Liver (tissue), 9 donors: Measurements from ENCODE around the gene MRPL19. TPM values are rescaled to one million over a fixed set of nuclear protein-coding genes. Genes with fewer than 3 reads are reported as not detected.

Experiments used
- DNase-seq: peaks from one replicate; pipeline ENCODE4 v3.0.0-alpha.2; 2017; ENCODE audit warnings: low spot score
- H3K27ac ChIP-seq, 2 donors: one replicate each; pipeline ENCODE4 v1.7.0; 2013; ENCODE audit warnings: inconsistent platforms in 2 of 2, low read length in 2 of 2, control low read depth in 1 of 2, low read depth in 1 of 2, mild to moderate bottlenecking in 1 of 2
- H3K27me3 ChIP-seq, 4 donors: one replicate each; pipeline versions ENCODE4 v1.6.1 to v1.7.0; 2013; ENCODE audit warnings: low read length in 3 of 4, inconsistent platforms in 1 of 4, mild to moderate bottlenecking in 1 of 4, moderate library complexity in 1 of 4; ENCODE audit not compliant: control insufficient read depth in 4 of 4, insufficient read depth in 4 of 4
- H3K36me3 ChIP-seq, 4 donors: one replicate each; pipeline versions ENCODE4 v1.6.1 to v1.7.0; 2013; ENCODE audit warnings: low read length in 3 of 4, mild to moderate bottlenecking in 3 of 4, low read depth in 1 of 4, moderate library complexity in 1 of 4; ENCODE audit not compliant: control insufficient read depth in 4 of 4, insufficient read depth in 3 of 4
- H3K4me1 ChIP-seq, 4 donors: one replicate each; pipeline versions ENCODE4 v1.6.1 to v1.7.0; 2013; ENCODE audit warnings: low read length in 3 of 4, mild to moderate bottlenecking in 3 of 4, moderate library complexity in 1 of 4; ENCODE audit not compliant: control insufficient read depth in 4 of 4, insufficient read depth in 4 of 4
- H3K4me3 ChIP-seq, 3 donors: one replicate each; pipeline versions ENCODE4 v1.6.1 to v1.7.0; 2013; ENCODE audit warnings: low read length in 3 of 3, control low read depth in 1 of 3, low read depth in 1 of 3, mild to moderate bottlenecking in 1 of 3
- H3K9ac ChIP-seq, 2 donors: one replicate each; pipeline ENCODE4 v1.7.0; 2013; ENCODE audit warnings: low read length in 2 of 2, mild to moderate bottlenecking in 2 of 2, moderate library complexity in 2 of 2, control low read depth in 1 of 2, low read depth in 1 of 2
- H3K9me3 ChIP-seq, 4 donors: one replicate each; pipeline versions ENCODE4 v1.6.1 to v1.7.0; 2013; ENCODE audit warnings: low read length in 3 of 4; ENCODE audit not compliant: control insufficient read depth in 4 of 4
- EGR1 ChIP-seq, 2 donors: IDR thresholded peaks; 2 replicates each; pipeline ENCODE4 v1.6.1; 2016 to 2018; ENCODE audit warnings: antibody characterized with exemption in 2 of 2, low read depth in 2 of 2
- FOXA1 ChIP-seq: IDR thresholded peaks from 2 replicates; pipeline ENCODE4 v1.6.1; 2016; ENCODE audit warnings: antibody characterized with exemption
- FOXA2 ChIP-seq: IDR thresholded peaks from 2 replicates; pipeline ENCODE4 v1.6.1; 2016; ENCODE audit warnings: antibody characterized with exemption
- HNF4A ChIP-seq, 2 donors: conservative IDR thresholded peaks; 2 replicates each; pipeline ENCODE4 v1.6.1; 2016; ENCODE audit warnings: antibody characterized with exemption in 2 of 2, mild to moderate bottlenecking in 2 of 2
- HNF4G ChIP-seq: IDR thresholded peaks from 2 replicates; pipeline ENCODE4 v1.6.1; 2016; ENCODE audit warnings: antibody characterized with exemption
- JUND ChIP-seq, 2 donors: IDR thresholded peaks; 2 replicates each; pipeline ENCODE4 v1.6.1; 2016; ENCODE audit warnings: antibody characterized with exemption in 2 of 2
- NR2F2 ChIP-seq: IDR thresholded peaks from 2 replicates; pipeline ENCODE4 v1.6.1; 2016; ENCODE audit warnings: antibody characterized with exemption
- RAD21 ChIP-seq, 2 donors: IDR thresholded peaks; 2 replicates each; pipeline ENCODE4 v1.6.1; 2016; ENCODE audit warnings: antibody characterized with exemption in 2 of 2, mild to moderate bottlenecking in 2 of 2
- RXRA ChIP-seq, 2 donors: IDR thresholded peaks; 2 replicates each; pipeline ENCODE4 v1.6.1; 2017 to 2018; ENCODE audit warnings: antibody characterized with exemption in 2 of 2, mild to moderate bottlenecking in 1 of 2
- SP1 ChIP-seq: IDR thresholded peaks from 2 replicates; pipeline ENCODE4 v1.6.1; 2018; ENCODE audit warnings: antibody characterized with exemption, mild to moderate bottlenecking
- TAF1 ChIP-seq: conservative IDR thresholded peaks from 2 replicates; pipeline ENCODE4 v1.6.1; 2016; ENCODE audit warnings: antibody characterized with exemption, mild to moderate bottlenecking
- YY1 ChIP-seq: IDR thresholded peaks from 2 replicates; pipeline ENCODE4 v1.6.1; 2016; ENCODE audit warnings: antibody characterized with exemption, mild to moderate bottlenecking
- WGBS: extraction: QIAGEN DNeasy Blood & Tissue Kit; methylation state at CpG from one replicate; pipeline ENCODE4 v1.1.7; 2013; 5-methylcytosine and 5-hydroxymethylcytosine counted together
- polyA plus RNA-seq, 2 donors: library from polyadenylated mRNA; stranded (reverse) in 1 of 2; unstranded in 1 of 2; fragments of 200-250 nt in 1 of 2; fragments of >200 nt in 1 of 2; fragmentation: Nextera tagmentation in 1 of 2; extraction: Ambion mirVana in 1 of 2; gene quantifications; one replicate each; pipeline versions ENCODE4 v1.2.1 to v1.2.3, GENCODE V29; 2013 to 2015
- total RNA-seq, 2 donors: library from RNA; depleted of rRNA; stranded (reverse); fragments of >200 nt; gene quantifications; one replicate each; pipeline ENCODE4 v1.2.3, GENCODE V29; 2014
- TF ChIP-seq, protein P1 (sequence below): IDR thresholded peaks from 2 replicates; pipeline ENCODE4 v1.6.1; 2016; ENCODE audit warnings: antibody characterized with exemption
- TF ChIP-seq, protein P2 (sequence below): IDR thresholded peaks from 2 replicates; pipeline ENCODE4 v1.6.1; 2016; ENCODE audit warnings: antibody characterized with exemption
- TF ChIP-seq, protein P3 (sequence below): fragments of 150-350 bp; IDR thresholded peaks from 2 replicates; pipeline ENCODE4 v1.5.1; 2017; ENCODE audit warnings: improper control_type of control experiment, low read depth, low read length; ENCODE audit not compliant: missing input control
- donor health status: healthy.
- donor health status: healthy.
- donor health status: healthy.
- donor health status: healthy.
- donor health status: healthy.

The MRPL19 gene
- total and polyA plus RNA-seq, 4 donors, result 34.8 to 58.5 (median 42.6) TPM

DNA sequence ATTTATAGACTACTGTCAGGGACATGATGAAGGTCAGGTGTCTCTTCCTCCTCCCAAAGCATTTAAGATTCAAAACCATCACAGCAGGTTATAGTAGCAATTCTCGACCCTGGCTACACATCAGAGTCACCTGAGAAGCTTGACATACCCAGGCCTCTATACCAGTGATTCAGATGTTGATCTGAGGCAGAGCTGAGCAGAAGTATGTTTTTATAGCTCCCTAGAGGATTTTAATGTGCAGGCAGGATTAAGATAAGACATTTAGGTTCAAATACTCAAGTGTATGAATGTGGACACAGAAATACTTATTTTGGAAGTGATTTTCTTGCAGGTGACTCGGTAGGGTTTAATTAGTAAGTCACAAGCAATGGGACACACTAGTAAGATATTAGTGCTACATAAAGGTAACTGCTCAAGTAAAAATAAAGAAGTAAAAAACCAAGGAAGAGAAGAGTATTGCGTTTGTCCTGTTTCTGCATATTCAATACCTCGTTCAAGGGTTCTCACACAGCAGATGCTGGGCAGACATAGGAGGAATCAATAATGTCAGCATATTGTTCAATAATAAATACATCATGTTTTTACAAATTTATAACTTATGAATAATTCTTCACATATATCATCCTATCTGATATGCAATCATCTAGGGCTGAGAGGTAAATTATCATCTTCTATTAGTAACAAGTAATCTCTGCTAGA is 57.2 kb downstream of the MRPL19 start (continued):
- TF ChIP-seq RAD21 (IDR thresholded peaks at IDR 0.05), result no peak
- TF ChIP-seq JUND (IDR thresholded peaks at IDR 0.05), result no peak
- no peak for TF ChIP-seq YY1
- TF ChIP-seq RXRA (IDR thresholded peaks at IDR 0.05), result no peak
- no peak for TF ChIP-seq FOXA1
- no peak for TF ChIP-seq EGR1 (IDR thresholded peaks at IDR 0.05; ENCODE audit: low read depth in 2 of 2)
- TF ChIP-seq FOXA2, result no peak
- TF ChIP-seq, protein P1, sequence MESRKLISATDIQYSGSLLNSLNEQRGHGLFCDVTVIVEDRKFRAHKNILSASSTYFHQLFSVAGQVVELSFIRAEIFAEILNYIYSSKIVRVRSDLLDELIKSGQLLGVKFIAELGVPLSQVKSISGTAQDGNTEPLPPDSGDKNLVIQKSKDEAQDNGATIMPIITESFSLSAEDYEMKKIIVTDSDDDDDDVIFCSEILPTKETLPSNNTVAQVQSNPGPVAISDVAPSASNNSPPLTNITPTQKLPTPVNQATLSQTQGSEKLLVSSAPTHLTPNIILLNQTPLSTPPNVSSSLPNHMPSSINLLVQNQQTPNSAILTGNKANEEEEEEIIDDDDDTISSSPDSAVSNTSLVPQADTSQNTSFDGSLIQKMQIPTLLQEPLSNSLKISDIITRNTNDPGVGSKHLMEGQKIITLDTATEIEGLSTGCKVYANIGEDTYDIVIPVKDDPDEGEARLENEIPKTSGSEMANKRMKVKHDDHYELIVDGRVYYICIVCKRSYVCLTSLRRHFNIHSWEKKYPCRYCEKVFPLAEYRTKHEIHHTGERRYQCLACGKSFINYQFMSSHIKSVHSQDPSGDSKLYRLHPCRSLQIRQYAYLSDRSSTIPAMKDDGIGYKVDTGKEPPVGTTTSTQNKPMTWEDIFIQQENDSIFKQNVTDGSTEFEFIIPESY, result no peak

DNA sequence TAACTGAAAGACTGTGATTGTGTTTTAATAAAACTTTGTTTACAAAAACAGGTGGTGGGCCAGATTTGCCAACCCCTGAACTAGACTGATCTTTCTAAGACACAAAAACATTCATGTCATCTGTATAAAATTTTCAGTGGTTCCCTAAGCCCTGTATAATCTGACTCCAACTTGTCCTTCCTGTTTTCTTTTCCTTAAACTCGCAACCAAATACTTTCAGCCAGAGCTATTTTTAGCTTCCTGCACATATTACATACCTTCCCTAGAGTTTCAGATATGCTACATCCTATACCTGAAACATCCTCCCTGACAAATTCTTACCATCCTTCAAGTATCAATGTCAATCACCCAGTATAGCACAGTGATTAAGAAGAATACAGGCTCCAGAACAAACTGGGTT is 59.3 kb downstream of the MRPL19 start:
- no peaks in the 10 kb centered on the region for H3K9me3 ChIP-seq
- TF ChIP-seq RXRA (IDR thresholded peaks at IDR 0.05) (no peak), FOXA1 (no peak), TAF1 (no peak), JUND (IDR thresholded peaks at IDR 0.05) (no peak), NR2F2 (no peak), HNF4G (no peak), HNF4A (conservative IDR thresholded peaks at IDR 0.05) (no peak), SP1 (no peak), RAD21 (IDR thresholded peaks at IDR 0.05) (no peak)
- TF ChIP-seq, protein P2, sequence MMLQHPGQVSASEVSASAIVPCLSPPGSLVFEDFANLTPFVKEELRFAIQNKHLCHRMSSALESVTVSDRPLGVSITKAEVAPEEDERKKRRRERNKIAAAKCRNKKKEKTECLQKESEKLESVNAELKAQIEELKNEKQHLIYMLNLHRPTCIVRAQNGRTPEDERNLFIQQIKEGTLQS, result no peak
- TF ChIP-seq, protein P3, sequence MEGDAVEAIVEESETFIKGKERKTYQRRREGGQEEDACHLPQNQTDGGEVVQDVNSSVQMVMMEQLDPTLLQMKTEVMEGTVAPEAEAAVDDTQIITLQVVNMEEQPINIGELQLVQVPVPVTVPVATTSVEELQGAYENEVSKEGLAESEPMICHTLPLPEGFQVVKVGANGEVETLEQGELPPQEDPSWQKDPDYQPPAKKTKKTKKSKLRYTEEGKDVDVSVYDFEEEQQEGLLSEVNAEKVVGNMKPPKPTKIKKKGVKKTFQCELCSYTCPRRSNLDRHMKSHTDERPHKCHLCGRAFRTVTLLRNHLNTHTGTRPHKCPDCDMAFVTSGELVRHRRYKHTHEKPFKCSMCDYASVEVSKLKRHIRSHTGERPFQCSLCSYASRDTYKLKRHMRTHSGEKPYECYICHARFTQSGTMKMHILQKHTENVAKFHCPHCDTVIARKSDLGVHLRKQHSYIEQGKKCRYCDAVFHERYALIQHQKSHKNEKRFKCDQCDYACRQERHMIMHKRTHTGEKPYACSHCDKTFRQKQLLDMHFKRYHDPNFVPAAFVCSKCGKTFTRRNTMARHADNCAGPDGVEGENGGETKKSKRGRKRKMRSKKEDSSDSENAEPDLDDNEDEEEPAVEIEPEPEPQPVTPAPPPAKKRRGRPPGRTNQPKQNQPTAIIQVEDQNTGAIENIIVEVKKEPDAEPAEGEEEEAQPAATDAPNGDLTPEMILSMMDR, result no peak
- TF ChIP-seq, protein P1, result no peak
- H3K36me3 ChIP-seq, result peaks cover 4 to 50% (median 33%) of the 10 kb centered on the region in 4 donors
- no peak for DNase-seq
- H3K4me3 ChIP-seq, result no peak overlapping the region
- H3K4me1 ChIP-seq, result peaks cover 0 to 8% (median 5%) of the 10 kb centered on the region in 4 donors
- WGBS, result 75% methylated on average over 1 of the region's 1 CpG
- no peaks in the 10 kb centered on the region for H3K27me3 ChIP-seq
- no peak overlapping the region for H3K9ac ChIP-seq
- H3K27ac ChIP-seq, result no peak overlapping the region

DNA sequence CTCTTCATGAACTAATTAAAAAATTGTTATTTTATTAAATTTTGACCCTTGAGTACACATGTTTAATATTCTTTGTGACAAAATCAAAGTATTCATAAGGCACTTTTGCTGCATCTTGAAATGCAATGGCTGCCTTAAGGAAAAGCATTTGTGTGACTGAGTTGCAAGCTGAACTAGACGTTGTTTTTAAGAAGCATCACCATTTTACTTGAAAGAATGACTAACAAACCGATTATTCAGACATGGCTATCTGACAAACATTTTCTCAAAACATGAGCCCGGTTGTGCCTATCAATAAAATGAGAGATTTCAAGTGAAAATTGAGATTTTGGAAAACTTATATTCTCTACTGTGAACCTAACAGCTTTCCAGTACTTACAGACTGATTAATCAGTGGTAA is 61.3 kb downstream of the MRPL19 start:
- Histone ChIP-seq H3K27ac (no peak overlapping the region), H3K9me3 (no peaks in the 10 kb centered on the region), H3K4me1 (peaks cover 0 to 8% (median 7%) of the 10 kb centered on the region in 4 donors), H3K9ac (no peak overlapping the region), H3K27me3 (no peaks in the 10 kb centered on the region), H3K4me3 (no peak overlapping the region), H3K36me3 (peaks cover 4 to 31% (median 19%) of the 10 kb centered on the region in 4 donors)
- TF ChIP-seq HNF4G (no peak), EGR1 (IDR thresholded peaks at IDR 0.05; ENCODE audit: low read depth in 2 of 2) (no peak), JUND (IDR thresholded peaks at IDR 0.05) (no peak)
- DNase-seq, result no peak
- 78% methylated on average over 3 of the region's 3 CpGs for WGBS
